KOPT-K1 (cell line): ENCODE measurements around the gene TYRO3.

ENCODE experiments used
- H3K27ac ChIP-seq: fragments of 200-600 bp; sonication (generic); 2 replicates; pipeline ENCODE4 v1.5.1; 2016; ENCODE audit warnings: antibody characterized with exemption, mild to moderate bottlenecking, low read depth, low read length; ENCODE audit not compliant: poor library complexity, severe bottlenecking
- H3K36me3 ChIP-seq: fragments of 200-600 bp; sonication (generic); 2 replicates; pipeline ENCODE4 v1.5.1; 2017; ENCODE audit warnings: antibody characterized with exemption, mild to moderate bottlenecking, low read length, moderate library complexity; ENCODE audit not compliant: insufficient read depth
- H3K9me3 ChIP-seq: fragments of 200-600 bp; sonication (generic); 2 replicates; pipeline ENCODE4 v1.5.1; 2017; ENCODE audit warnings: antibody characterized with exemption, low read length, mild to moderate bottlenecking; ENCODE audit not compliant: insufficient read depth, poor library complexity, severe bottlenecking

TYRO3 gene

GRCh38 chr15:41558400-41559238, at the start of gene TYRO3:
TYRO3 (plus strand) TSS chr15:41559212; CDS start chr15:41559258, 46 bp downstream.
- H3K9me3 ChIP-seq: no peaks in the 10 kb centered on the region
- H3K36me3 ChIP-seq: no peaks in the 10 kb centered on the region
- peak within 1 kb of the TSS; percentile 34 for H3K27ac ChIP-seq

GRCh38 chr15:41510728-41511127, 48.3 kb upstream of the TYRO3 start:
- no peak overlapping the region for H3K27ac ChIP-seq
- no peaks in the 10 kb centered on the region for H3K9me3 ChIP-seq
- no peaks in the 10 kb centered on the region for H3K36me3 ChIP-seq

GRCh38 chr15:41511331-41511898, 47.6 kb upstream of the TYRO3 start:
- H3K27ac ChIP-seq: no peak overlapping the region
- H3K36me3 ChIP-seq: no peaks in the 10 kb centered on the region
- no peaks in the 10 kb centered on the region for H3K9me3 ChIP-seq

GRCh38 chr15:41511899-41512369, 47.1 kb upstream of the TYRO3 start:
- H3K27ac ChIP-seq: no peak overlapping the region
- peaks cover 3% of the 10 kb centered on the region; the same call in 1 of the 2 replicates for H3K36me3 ChIP-seq
- no peaks in the 10 kb centered on the region for H3K9me3 ChIP-seq

- Histone ChIP-seq H3K27ac (no peak overlapping the region), H3K36me3 (peaks cover 9% of the 10 kb centered on the region; the same call in 1 of the 2 replicates), H3K9me3 (no peaks in the 10 kb centered on the region)
Observed at GRCh38 chr15:41512512-41512939, 46.5 kb upstream of the TYRO3 start.

- H3K27ac ChIP-seq: no peak overlapping the region
- no peaks in the 10 kb centered on the region for H3K9me3 ChIP-seq
- H3K36me3 ChIP-seq: peaks cover 13% of the 10 kb centered on the region; the same call in 1 of the 2 replicates
Observed at GRCh38 chr15:41512940-41513505, 46.0 kb upstream of the TYRO3 start.

- Histone ChIP-seq H3K9me3 (no peaks in the 10 kb centered on the region), H3K27ac (no peak within 1 kb of the TSS), H3K36me3 (peaks cover 13% of the 10 kb centered on the region; the same call in 1 of the 2 replicates)
Observed at GRCh38 chr15:41513506-41514227, 45.3 kb upstream of the TYRO3 start, which contains the start of gene LTK. LTK (minus strand) TSS chr15:41513827; CDS start chr15:41513709, 118 bp downstream.

GRCh38 chr15:41517895-41518449, 41.0 kb upstream of the TYRO3 start:
- H3K9me3 ChIP-seq: no peaks in the 10 kb centered on the region
- peaks cover 21% of the 10 kb centered on the region; the same call in 1 of the 2 replicates for H3K36me3 ChIP-seq
- H3K27ac ChIP-seq: no peak overlapping the region

GRCh38 chr15:41520636-41521035, 38.4 kb upstream of the TYRO3 start:
- no peaks in the 10 kb centered on the region for H3K9me3 ChIP-seq
- H3K36me3 ChIP-seq: peaks cover 38% of the 10 kb centered on the region; the same call in 1 of the 2 replicates
- H3K27ac ChIP-seq: no peak overlapping the region

- Histone ChIP-seq H3K27ac (no peak overlapping the region), H3K36me3 (peaks cover 41% of the 10 kb centered on the region), H3K9me3 (no peaks in the 10 kb centered on the region)
Observed at GRCh38 chr15:41521614-41522013, 37.4 kb upstream of the TYRO3 start.

GRCh38 chr15:41523097-41523496, 35.9 kb upstream of the TYRO3 start:
- H3K36me3 ChIP-seq: peaks cover 43% of the 10 kb centered on the region
- H3K9me3 ChIP-seq: no peaks in the 10 kb centered on the region
- H3K27ac ChIP-seq: no peak overlapping the region

GRCh38 chr15:41530363-41530956, 28.6 kb upstream of the TYRO3 start:
- no peak overlapping the region for H3K27ac ChIP-seq
- peaks cover 82% of the 10 kb centered on the region for H3K36me3 ChIP-seq
- no peaks in the 10 kb centered on the region for H3K9me3 ChIP-seq

- peaks cover 52% of the 10 kb centered on the region for H3K36me3 ChIP-seq
Observed at GRCh38 chr15:41535544-41535943, 23.5 kb upstream of the TYRO3 start.

GRCh38 chr15:41536866-41537265, 22.1 kb upstream of the TYRO3 start:
- Histone ChIP-seq H3K36me3 (peaks cover 44% of the 10 kb centered on the region), H3K9me3 (no peaks in the 10 kb centered on the region), H3K27ac (no peak overlapping the region)

More at GRCh38 chr15:41535544-41535943, 23.5 kb upstream of the TYRO3 start:
- H3K27ac ChIP-seq: no peak overlapping the region
- no peaks in the 10 kb centered on the region for H3K9me3 ChIP-seq
